KMS-11 (cell line): ENCODE data around the gene RSPRY1.
A peak's percentile ranks its signal among the peaks of the same experiment; 100 is the strongest.
"Not testable (repeated sequence)": the region's sequence is repeated elsewhere in the genome, so short reads cannot be mapped to it uniquely, and the experiment has no call there.

Source experiments
- H2AFZ ChIP-seq: fragments of 200-600 bp; sonication (generic); 2 replicates; pipeline ENCODE4 v1.6.1; 2016; ENCODE audit warnings: antibody characterized with exemption, mixed run types, low read depth
- H3K27ac ChIP-seq: fragments of 200-600 bp; sonication (generic); 2 replicates; pipeline ENCODE4 v1.6.1; 2016; ENCODE audit warnings: mild to moderate bottlenecking, mixed run types
- H3K27me3 ChIP-seq: fragments of 200-600 bp; sonication (generic); 2 replicates; pipeline ENCODE4 v1.6.1; 2017; ENCODE audit warnings: mild to moderate bottlenecking, low read depth, mixed run types, moderate library complexity; ENCODE audit not compliant: insufficient read depth
- H3K36me3 ChIP-seq: fragments of 200-600 bp; sonication (generic); 2 replicates; pipeline ENCODE4 v1.6.1; 2017; ENCODE audit warnings: mild to moderate bottlenecking, mixed run types; ENCODE audit not compliant: insufficient read depth
- H3K4me1 ChIP-seq: fragments of 200-600 bp; sonication (generic); 2 replicates; pipeline ENCODE4 v1.6.1; 2016; ENCODE audit warnings: mild to moderate bottlenecking, low read depth, mixed run types; ENCODE audit not compliant: poor library complexity, severe bottlenecking
- H3K4me2 ChIP-seq: fragments of 200-600 bp; sonication (generic); 2 replicates; pipeline ENCODE4 v1.7.0; 2016; ENCODE audit warnings: mild to moderate bottlenecking, mixed run types
- H3K4me3 ChIP-seq: fragments of 200-600 bp; sonication (generic); IDR thresholded peaks from 2 replicates; pipeline ENCODE4 v1.6.1; 2017; ENCODE audit warnings: low read depth, low read length, mixed read lengths; ENCODE audit not compliant: insufficient read depth
- H3K79me2 ChIP-seq: fragments of 200-600 bp; sonication (generic); 2 replicates; pipeline ENCODE4 v1.6.1; 2016; ENCODE audit warnings: low read depth, mixed run types; ENCODE audit not compliant: insufficient read depth
- H3K9ac ChIP-seq: fragments of 200-600 bp; sonication (generic); 2 replicates; pipeline ENCODE4 v1.6.1; 2016; ENCODE audit warnings: mild to moderate bottlenecking, mixed run types
- H4K20me1 ChIP-seq: fragments of 200-600 bp; sonication (generic); 2 replicates; pipeline ENCODE4 v1.6.1; 2016; ENCODE audit warnings: mild to moderate bottlenecking, mixed run types; ENCODE audit not compliant: insufficient read depth
- TF ChIP-seq, protein P1 (sequence below): fragments of 200-600 bp; sonication (generic); conservative IDR thresholded peaks from 2 replicates; pipeline ENCODE4 v1.6.1; 2017; ENCODE audit warnings: low read depth, mild to moderate bottlenecking, antibody characterized with exemption, low read length, moderate library complexity, mixed read lengths

The RSPRY1 gene

DNA sequence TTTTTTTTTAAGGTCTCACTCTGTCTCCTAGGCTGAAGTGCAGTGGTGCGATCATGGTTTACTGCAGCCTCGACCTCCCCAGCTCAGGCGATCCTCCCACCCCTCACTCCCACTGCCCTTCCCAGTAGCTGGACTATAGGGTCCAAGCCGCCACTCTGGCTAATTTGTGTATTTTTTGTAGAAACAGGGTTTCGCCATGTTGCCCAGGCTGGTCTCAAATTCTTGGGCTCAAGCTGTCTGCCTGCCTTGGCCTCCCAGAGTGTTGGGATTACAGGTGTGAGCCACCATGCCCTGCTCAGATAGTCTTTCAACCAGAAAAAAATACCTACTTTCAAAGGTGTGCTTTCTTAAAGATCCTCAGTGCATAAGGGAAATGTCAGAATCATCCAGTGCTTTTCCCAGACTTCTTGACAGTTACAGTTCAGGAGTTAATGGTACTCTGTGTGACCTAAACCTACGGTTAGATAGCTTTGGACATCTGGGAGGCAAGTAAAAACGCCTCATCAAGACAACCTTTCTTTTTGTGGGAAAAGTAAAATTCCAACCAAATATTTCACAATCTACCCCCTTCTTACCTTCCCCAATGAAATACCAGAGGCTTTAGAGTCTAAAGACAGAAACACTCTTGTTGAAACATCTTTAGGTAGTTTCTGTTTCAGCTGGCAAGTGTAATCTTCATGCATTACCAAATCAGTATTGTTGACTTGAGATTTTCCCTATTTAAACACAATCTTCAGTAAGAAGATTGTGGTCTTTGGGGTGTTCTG lies 6.8 kb downstream of the RSPRY1 start:
- Histone ChIP-seq H3K4me1 (peaks cover 56% of the 10 kb centered on the region), H4K20me1 (no peaks in the 10 kb centered on the region), H3K4me3 (no peak overlapping the region), H3K4me2 (peak overlapping the region; percentile 81), H3K36me3 (no peaks in the 10 kb centered on the region), H3K9ac (no peak overlapping the region), H3K79me2 (peaks cover 64% of the 10 kb centered on the region), H2AFZ (no peak overlapping the region), H3K27me3 (no peaks in the 10 kb centered on the region), H3K27ac (peak overlapping the region; percentile 26; the same call in 1 of the 2 replicates)
- TF ChIP-seq, protein P1, sequence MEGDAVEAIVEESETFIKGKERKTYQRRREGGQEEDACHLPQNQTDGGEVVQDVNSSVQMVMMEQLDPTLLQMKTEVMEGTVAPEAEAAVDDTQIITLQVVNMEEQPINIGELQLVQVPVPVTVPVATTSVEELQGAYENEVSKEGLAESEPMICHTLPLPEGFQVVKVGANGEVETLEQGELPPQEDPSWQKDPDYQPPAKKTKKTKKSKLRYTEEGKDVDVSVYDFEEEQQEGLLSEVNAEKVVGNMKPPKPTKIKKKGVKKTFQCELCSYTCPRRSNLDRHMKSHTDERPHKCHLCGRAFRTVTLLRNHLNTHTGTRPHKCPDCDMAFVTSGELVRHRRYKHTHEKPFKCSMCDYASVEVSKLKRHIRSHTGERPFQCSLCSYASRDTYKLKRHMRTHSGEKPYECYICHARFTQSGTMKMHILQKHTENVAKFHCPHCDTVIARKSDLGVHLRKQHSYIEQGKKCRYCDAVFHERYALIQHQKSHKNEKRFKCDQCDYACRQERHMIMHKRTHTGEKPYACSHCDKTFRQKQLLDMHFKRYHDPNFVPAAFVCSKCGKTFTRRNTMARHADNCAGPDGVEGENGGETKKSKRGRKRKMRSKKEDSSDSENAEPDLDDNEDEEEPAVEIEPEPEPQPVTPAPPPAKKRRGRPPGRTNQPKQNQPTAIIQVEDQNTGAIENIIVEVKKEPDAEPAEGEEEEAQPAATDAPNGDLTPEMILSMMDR: no peak

DNA sequence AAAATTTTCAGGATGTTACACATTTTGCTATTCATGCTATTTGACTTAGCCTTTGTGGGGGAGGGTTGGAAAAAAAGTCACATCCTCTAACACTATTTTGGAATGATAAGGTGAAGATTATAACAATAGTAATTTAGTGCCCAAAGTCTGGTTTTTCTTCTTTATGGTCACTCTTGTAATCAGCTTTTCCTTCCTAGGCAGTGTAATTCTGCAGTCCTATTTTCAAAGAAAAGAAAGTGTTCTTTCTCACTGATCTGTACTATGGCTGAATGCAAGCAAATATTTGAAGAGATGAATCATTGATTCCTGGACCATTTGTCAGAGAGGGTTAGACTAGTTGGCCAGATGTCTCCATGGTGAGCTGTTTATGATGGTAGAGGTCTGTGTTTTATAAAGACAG lies 8.4 kb downstream of the RSPRY1 start:
- peaks cover 49% of the 10 kb centered on the region for H3K4me1 ChIP-seq
- no peak overlapping the region for H2AFZ ChIP-seq
- no peak overlapping the region for H3K4me2 ChIP-seq
- no peak overlapping the region for H3K4me3 ChIP-seq
- no peak overlapping the region; the same call in 1 of the 2 replicates for H3K27ac ChIP-seq
- no peaks in the 10 kb centered on the region for H4K20me1 ChIP-seq
- peaks cover 47% of the 10 kb centered on the region for H3K79me2 ChIP-seq
- H3K27me3 ChIP-seq: no peaks in the 10 kb centered on the region
- no peaks in the 10 kb centered on the region for H3K36me3 ChIP-seq
- TF ChIP-seq, protein P1: no peak
- H3K9ac ChIP-seq: no peak overlapping the region

DNA sequence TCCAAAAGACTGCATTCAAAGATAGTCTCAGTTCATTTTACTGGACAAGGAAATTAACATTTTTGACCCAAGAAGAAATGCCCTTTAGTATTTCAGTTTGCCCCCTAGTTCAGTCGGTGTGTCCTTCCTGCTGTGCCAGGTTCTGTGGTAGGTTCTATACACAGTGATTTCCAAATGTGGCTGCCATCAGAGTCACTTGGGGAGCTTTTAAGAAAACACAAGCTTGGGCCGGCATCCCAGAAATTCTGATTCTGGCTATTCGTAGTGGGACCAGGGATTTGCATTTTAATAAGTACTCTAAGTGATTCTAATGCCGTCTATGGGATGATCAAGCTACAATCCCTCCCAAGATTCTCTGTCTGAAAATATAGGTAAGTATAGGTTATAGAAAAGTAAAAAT lies 10.2 kb downstream of the RSPRY1 start:
- H3K4me3 ChIP-seq: no peak overlapping the region
- TF ChIP-seq, protein P1: no peak
- H3K27ac ChIP-seq: no peak overlapping the region
- peaks cover 40% of the 10 kb centered on the region for H3K4me1 ChIP-seq
- peaks cover 30% of the 10 kb centered on the region; the same call in 1 of the 2 replicates for H3K79me2 ChIP-seq
- no peak overlapping the region for H3K4me2 ChIP-seq
- H3K36me3 ChIP-seq: no peaks in the 10 kb centered on the region
- H3K27me3 ChIP-seq: no peaks in the 10 kb centered on the region
- no peak overlapping the region for H2AFZ ChIP-seq
- H4K20me1 ChIP-seq: no peaks in the 10 kb centered on the region
- H3K9ac ChIP-seq: no peak overlapping the region

DNA sequence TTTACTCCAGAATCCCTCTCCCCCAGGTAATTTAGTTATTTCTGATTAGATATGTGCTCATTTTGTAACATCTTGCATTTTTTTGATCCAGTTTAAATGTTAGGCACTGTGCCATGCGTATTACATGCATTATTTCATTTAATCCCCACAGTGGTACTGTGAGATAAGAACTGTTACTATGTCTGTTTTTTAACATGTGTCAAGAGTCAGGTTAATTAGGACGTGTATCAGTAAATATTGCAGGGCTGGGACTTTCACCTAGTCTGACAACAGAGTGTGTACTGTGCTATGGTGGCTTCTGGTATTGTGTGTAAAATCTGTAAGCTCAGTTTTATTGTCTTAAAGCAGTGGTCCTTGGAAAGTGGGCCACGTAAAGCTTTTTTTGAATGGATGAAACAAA lies 10.6 kb downstream of the RSPRY1 start:
- Histone ChIP-seq H2AFZ (no peak overlapping the region), H3K4me2 (no peak overlapping the region), H3K27me3 (no peaks in the 10 kb centered on the region), H3K27ac (no peak overlapping the region), H3K9ac (no peak overlapping the region), H3K36me3 (no peaks in the 10 kb centered on the region), H3K4me3 (no peak overlapping the region), H3K4me1 (peaks cover 36% of the 10 kb centered on the region), H4K20me1 (no peaks in the 10 kb centered on the region), H3K79me2 (peaks cover 28% of the 10 kb centered on the region; the same call in 1 of the 2 replicates)
- TF ChIP-seq, protein P1: no peak

DNA sequence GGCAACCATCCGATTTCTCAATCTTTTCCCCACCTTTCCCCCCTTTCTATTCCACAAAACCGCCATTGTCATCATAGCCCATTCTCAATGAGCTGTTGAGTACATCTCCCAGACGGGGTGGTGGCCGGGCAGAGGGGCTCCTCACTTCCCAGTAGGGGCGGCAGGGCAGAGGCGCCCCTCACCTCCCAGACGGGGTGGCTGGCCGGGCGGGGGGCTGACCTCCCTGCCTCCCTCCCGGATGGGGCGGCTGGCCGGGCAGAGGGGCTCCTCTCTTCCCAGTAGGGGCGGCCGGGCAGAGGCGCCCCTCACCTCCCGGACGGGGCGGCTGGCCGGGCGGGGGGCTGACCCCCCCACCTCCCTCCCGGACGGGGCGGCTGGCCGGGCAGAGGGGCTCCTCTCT lies 14.2 kb downstream of the RSPRY1 start:
- not testable (repeated sequence) for H2AFZ ChIP-seq, H3K4me2 ChIP-seq, H3K27me3 ChIP-seq, H3K9ac ChIP-seq, H3K79me2 ChIP-seq, H4K20me1 ChIP-seq, H3K36me3 ChIP-seq, H3K27ac ChIP-seq, H3K4me3 ChIP-seq
- peaks cover 12% of the 10 kb centered on the region for H3K4me1 ChIP-seq

DNA sequence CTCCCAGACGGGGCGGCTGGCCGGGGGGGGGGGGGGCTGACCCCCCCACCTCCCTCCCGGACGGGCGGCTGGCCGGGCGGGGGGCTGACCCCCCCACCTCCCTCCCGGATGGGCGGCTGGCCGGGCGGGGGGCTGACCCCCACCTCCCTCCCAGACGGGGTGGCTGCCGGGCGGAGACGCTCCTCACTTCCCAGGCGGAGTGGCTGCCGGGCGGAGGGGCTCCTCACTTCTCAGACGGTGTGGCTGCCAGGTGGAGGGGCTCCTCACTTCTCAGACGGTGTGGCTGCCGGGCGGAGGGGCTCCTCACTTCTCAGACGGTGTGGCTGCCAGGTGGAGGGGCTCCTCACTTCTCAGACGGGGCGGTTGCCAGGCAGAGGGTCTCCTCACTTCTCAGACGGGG lies 14.8 kb downstream of the RSPRY1 start:
- not testable (repeated sequence) for H3K9ac ChIP-seq, H3K36me3 ChIP-seq, H2AFZ ChIP-seq, H3K27ac ChIP-seq, H3K4me3 ChIP-seq, H3K4me2 ChIP-seq, H4K20me1 ChIP-seq, H3K79me2 ChIP-seq, H3K27me3 ChIP-seq
- peaks cover 12% of the 10 kb centered on the region for H3K4me1 ChIP-seq
